GM12891 (cell line): ENCODE results near the gene RETREG1. TPM values are rescaled to one million over a fixed set of nuclear protein-coding genes. Genes with fewer than 3 reads are reported as not detected.
"Not testable (repeated sequence)": the region's sequence is repeated elsewhere in the genome, so short reads cannot be mapped to it uniquely, and the experiment has no call there.

Source experiments
- DNase-seq: peaks from one replicate; pipeline ENCODE4 v3.0.0; 2011; ENCODE audit warnings: low spot score; ENCODE audit not compliant: insufficient read length
- FAIRE-seq: peaks from 2 replicates; lab custom pipeline; 2011; peaks lifted over from hg19 to GRCh38; lab: Jason Lieb, UNC
- PAX5 ChIP-seq: IDR thresholded peaks from 2 replicates; pipeline ENCODE4 v1.6.1; 2011; ENCODE audit warnings: low read length, moderate library complexity, mild to moderate bottlenecking; ENCODE audit not compliant: insufficient read depth, severe bottlenecking
- POLR2A ChIP-seq: IDR thresholded peaks from 2 replicates; pipeline ENCODE4 v1.6.1; 2011; ENCODE audit warnings: low read depth, low read length, control low read depth
- POLR2AphosphoS5 ChIP-seq: IDR thresholded peaks from 2 replicates; pipeline ENCODE4 v1.6.1; 2011; ENCODE audit warnings: low read depth, low read length, control low read depth
- POU2F2 ChIP-seq: IDR thresholded peaks from 2 replicates; pipeline ENCODE4 v1.6.1; 2011; ENCODE audit warnings: low read depth, mild to moderate bottlenecking, control low read depth, low read length, moderate library complexity
- SPI1 ChIP-seq: IDR thresholded peaks from 2 replicates; pipeline ENCODE4 v1.6.1; 2011; ENCODE audit warnings: low read depth, low read length, control low read depth
- TAF1 ChIP-seq: IDR thresholded peaks from 2 replicates; pipeline ENCODE4 v1.6.1; 2011; ENCODE audit warnings: low read depth, low read length, control low read depth
- polyA plus RNA-seq: library from polyadenylated mRNA; unstranded; fragments of >200 nt; gene quantifications from one replicate; pipeline ENCODE4 v1.2.1, GENCODE V29; 2012; ENCODE audit warnings: low read depth, missing spikeins, inconsistent platforms; ENCODE audit not compliant: missing spikeins

Gene RETREG1
- polyA plus RNA-seq = 1.0 TPM

DNA sequence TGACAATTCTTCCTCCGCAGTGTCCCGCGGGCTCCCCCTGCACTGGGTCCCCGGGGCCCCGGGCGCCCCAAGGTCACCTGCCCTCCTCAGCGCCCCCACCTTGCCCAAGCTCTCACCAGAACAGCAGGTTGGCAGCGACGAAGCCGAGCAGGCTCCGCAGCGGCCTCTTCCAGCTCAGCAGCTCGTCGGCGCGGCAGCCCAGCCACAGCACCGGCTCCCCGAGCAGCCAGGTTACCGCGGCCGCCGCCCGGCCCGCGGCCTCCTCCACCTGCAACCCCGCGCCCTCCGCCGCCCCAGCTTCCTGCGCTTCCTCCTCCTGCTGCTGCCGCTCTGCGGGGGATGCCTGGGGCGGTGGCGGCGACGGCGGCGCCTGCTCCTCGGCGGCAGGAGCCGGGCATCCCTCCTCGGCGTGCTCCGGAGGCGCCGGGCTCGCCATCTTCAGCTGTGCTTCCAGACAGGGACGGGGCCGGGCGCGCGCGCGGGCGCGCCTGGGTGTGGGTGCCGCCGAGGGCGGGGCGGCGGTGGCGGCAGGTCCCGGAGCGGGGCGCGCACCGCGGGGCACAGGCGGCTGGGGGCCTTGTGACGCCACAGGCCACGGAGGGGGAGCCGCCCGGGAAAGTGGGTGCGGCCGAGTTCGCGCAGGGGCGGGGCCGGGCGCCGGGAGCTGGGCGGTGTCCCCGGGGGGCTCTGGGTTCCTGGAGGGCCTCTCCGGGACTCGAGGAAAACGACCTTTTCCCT lies at the start of gene RETREG1:
RETREG1 (minus strand) TSS at position 462 of the 738 bp plus-strand sequence; CDS start at position 436, 26 bp downstream.
- no peak for TF ChIP-seq SPI1
- no peak for TF ChIP-seq POLR2AphosphoS5
- TF ChIP-seq POU2F2 = no peak
- TF ChIP-seq POLR2A = no peak
- no peak for TF ChIP-seq PAX5
- no peak for TF ChIP-seq TAF1
- FAIRE-seq = peak; percentile 65
- DNase-seq = peak; percentile 33

DNA sequence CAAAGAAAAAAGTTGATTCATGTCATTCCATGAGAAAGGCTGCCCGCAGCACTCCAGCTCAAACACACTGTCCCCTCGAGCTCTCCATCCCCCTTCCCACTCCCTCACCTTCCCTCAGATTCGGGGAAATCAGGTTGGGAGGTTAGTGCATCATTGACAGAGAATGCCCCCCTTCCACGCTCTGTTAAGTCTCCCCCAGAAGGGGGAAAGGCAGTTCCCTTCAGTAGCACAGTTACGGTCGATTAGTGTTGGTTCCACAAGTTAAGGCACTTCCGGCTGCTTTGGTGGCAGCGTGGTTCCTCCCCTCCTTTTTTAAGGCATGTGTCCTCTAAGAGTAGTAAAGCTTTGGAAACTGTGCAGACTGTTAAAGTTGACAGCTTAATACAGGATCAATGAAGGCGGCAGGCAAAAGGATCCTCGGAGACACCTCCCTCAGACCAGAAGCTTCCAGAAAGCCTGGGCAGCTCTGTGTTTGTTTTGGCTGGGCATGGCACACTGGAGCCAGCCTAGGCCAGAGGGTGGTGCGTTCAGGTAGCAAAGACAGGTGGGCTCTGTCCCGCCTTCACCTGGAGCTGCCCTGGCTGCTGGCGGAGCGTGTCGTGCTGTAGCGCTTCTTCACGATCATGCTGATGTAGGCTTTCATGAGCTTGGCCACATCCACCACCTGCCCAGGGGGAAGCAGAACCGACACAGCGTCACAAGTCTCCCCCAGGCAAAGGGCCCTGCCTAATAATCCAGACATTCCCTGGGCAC lies 49.5 kb upstream of the RETREG1 start:
- TF ChIP-seq POLR2A (no peak), PAX5 (no peak), SPI1 (no peak), POU2F2 (no peak), POLR2AphosphoS5 (no peak)
- DNase-seq (no peak), FAIRE-seq (no peak)

DNA sequence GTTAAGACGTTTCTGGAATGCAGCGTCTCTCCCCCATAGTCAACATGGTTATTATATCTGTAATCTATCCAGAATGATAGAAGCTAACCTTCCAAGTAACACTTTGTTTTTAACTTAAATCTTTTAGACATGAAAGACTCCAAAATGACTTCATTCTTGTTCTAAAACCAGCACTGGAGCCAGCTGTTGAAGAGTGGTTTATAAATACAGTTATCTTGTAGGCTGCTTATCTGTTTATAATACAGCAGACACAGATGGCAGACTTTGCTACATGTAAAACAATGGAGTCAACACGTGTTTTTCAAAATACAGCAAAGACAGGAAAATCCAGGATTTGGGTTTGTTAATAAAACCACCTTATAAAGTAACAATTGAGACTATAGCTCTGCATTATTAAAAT lies 48.8 kb upstream of the RETREG1 start:
- DNase-seq (no peak), FAIRE-seq (no peak)
- TF ChIP-seq POU2F2 (no peak), POLR2A (no peak)

DNA sequence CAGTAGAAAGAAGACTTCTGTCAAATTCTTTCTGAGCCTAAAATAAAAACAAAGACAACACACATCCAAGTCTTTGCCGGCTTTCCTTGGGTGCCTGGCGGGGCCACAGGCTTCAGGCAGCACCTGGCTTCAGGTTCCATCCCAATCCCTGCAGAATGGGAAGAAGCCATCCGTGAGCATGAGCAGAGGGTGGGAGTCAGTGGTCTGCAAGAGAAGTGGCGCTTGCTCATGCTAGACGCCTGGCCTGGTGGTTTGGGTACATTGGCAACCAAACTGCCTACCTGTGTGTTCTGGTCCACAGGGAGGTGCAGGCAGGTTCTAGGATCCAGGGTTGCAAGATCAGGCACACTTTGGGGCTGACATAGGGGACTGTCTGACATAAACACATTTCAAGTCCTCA lies 47.6 kb upstream of the RETREG1 start:
- DNase-seq (no peak), FAIRE-seq (no peak)
- TF ChIP-seq PAX5 = no peak
- no peak for TF ChIP-seq POLR2AphosphoS5
- no peak for TF ChIP-seq TAF1
- no peak for TF ChIP-seq SPI1
- TF ChIP-seq POLR2A = no peak
- TF ChIP-seq POU2F2 = no peak

DNA sequence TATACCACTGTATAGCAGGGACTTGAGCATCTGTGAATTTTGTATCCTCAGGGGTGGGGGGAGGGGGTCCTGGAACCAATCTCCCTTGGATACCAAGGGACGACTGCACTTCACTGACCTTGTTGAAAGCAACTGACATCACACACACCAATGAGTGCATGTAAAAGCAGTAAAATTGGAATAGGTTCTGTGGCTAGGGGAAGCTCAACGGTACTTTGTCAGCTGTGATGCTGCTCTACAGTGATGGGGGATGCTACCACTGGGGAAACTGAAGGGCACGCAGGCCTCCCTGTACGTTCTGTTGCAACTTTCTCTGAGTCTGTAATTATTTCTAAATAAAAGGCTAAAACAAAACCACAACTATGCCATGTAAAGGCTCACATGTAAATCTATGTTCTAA lies 47.0 kb upstream of the RETREG1 start:
- DNase-seq (no peak), FAIRE-seq (no peak)
- TF ChIP-seq POU2F2 (no peak), POLR2AphosphoS5 (no peak)

GRCh38 chr5:16661713-16662112 lies 44.9 kb upstream of the RETREG1 start:
- no peak for TF ChIP-seq TAF1
- no peak for TF ChIP-seq POLR2A
- TF ChIP-seq POU2F2 = no peak
- no peak for TF ChIP-seq SPI1
- no peak for TF ChIP-seq POLR2AphosphoS5
- TF ChIP-seq PAX5 = no peak
- FAIRE-seq (no peak), DNase-seq (no peak)

GRCh38 chr5:16660982-16661381 lies 44.2 kb upstream of the RETREG1 start:
- DNase-seq (no peak), FAIRE-seq (no peak)
- no peak for TF ChIP-seq SPI1
- no peak for TF ChIP-seq TAF1
- TF ChIP-seq POU2F2 = no peak
- no peak for TF ChIP-seq POLR2A
- TF ChIP-seq PAX5 = no peak

- FAIRE-seq (no peak), DNase-seq (no peak)
- no peak for TF ChIP-seq SPI1
- no peak for TF ChIP-seq TAF1
- TF ChIP-seq PAX5 = no peak
- no peak for TF ChIP-seq POLR2A
- TF ChIP-seq POU2F2 = no peak
- no peak for TF ChIP-seq POLR2AphosphoS5
Observed at GRCh38 chr5:16659536-16659935, 42.7 kb upstream of the RETREG1 start.

DNA sequence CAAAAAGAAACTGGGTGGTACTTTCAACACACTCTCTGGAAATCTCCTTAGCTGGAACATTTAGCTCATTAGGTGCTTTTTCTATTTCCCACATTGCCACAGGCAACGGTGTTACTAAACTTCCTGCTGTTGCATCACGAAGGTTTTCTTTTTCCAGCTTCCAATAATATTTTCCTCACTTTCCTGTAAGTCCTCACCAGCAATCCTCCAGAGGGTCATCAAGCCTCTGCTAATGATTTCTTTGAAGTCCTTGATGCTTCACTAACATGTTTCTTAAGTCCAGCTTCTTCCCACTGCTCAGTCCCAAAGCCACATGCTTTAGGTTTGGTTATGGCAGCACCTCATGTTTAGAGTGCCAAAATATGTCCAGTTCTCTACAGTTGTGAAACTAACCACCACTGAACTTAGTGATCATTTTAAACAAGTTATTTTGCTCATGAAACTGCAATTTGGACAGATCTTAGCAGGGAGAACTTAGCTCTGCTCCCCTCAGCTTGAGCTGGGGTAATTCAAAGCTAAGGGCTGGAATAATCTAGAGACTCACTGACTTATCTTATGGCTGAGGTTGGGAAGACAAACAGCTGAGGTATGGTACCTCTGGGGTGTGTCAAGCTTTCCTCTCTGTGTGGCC lies 39.9 kb upstream of the RETREG1 start:
- FAIRE-seq = no peak
- no peak for DNase-seq
- TF ChIP-seq SPI1 (no peak), PAX5 (no peak), POLR2AphosphoS5 (no peak), POLR2A (no peak), POU2F2 (no peak), TAF1 (no peak)

DNA sequence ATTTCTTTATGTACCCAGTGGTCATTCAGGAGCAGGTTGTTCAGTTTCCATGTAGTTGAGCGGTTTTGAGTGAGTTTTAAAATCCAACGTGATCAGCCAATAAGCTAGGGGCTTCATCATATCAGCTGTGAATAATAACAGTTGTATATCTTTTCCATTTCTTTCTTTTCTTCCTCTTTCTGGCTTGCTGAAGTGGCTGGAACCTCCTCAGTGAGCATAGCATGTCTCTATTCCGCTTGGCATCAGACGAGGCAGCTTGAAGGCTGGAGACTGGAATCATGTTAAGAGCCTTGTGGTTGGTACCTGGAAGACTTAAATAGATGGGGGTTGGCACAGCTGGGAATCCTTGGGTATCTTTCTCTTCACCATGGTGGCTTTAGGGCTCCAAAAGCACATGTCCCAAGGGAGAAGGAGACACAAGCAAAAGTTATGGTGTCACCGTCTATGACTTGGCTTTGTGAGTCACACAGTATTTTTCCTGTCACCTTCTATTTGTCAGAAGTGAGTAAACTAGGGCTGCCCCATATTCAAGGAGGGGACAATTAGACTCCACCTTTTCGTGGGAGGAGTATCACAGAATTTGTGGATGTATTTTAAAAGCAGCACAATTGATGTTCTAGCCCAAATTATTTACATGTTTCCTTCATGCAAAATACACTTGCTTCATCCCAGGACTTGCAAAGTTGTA lies 38.0 kb upstream of the RETREG1 start:
- no peak for FAIRE-seq
- DNase-seq = no peak
- no peak for TF ChIP-seq POLR2A
- no peak for TF ChIP-seq PAX5
- TF ChIP-seq TAF1 = no peak
- TF ChIP-seq POLR2AphosphoS5 = no peak
- no peak for TF ChIP-seq SPI1
- TF ChIP-seq POU2F2 = no peak

- not testable (repeated sequence) for DNase-seq, FAIRE-seq
Observed at GRCh38 chr5:16648739-16649138, 31.9 kb upstream of the RETREG1 start.
